ENCODE data around the gene PCDHB15.

PCDHB15 gene

DNA sequence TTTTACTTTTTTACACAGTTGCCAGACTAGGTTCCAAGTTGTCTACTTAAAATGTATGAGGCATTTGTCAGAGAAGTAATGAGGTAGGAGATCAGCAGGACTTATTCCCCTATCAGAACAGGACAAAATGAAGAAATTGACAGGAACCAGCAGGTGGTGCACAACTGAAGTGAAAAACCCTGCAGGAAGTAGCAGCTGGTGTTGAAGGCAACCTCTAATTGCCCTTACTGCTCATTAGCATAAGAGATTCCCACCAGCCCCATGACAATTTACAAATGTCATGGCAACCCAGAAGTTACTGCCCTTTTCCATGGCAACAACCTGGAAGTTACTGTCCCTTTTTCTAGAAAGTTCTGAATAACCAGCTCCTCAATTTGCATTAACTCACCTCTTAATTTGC is 5.4 kb downstream of the PCDHB15 start:
- no peak for DNase-seq

DNA sequence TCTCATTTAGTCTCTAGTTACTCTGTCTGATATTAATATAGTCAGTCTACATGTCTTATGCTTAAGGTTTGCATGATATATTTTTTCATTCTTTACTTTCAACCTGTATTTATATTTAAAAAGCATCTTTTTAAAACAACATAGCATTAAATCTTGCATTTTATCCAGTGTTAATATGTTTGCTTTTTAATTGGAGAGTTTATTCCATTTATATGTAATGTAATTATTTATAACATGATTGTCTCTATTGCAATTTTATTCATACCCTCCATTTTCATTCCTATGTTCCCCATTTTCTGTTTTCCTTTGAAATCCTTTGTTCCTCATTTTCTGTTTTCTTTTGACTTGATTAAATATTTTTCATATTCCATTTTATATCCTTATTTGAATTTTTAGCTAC is 13.3 kb downstream of the PCDHB15 start:
- DNase-seq, result no peak

- DNase-seq, result no peak
Measured at GRCh38 chr5:141258948-141259347, 13.8 kb downstream of the PCDHB15 start.

DNA sequence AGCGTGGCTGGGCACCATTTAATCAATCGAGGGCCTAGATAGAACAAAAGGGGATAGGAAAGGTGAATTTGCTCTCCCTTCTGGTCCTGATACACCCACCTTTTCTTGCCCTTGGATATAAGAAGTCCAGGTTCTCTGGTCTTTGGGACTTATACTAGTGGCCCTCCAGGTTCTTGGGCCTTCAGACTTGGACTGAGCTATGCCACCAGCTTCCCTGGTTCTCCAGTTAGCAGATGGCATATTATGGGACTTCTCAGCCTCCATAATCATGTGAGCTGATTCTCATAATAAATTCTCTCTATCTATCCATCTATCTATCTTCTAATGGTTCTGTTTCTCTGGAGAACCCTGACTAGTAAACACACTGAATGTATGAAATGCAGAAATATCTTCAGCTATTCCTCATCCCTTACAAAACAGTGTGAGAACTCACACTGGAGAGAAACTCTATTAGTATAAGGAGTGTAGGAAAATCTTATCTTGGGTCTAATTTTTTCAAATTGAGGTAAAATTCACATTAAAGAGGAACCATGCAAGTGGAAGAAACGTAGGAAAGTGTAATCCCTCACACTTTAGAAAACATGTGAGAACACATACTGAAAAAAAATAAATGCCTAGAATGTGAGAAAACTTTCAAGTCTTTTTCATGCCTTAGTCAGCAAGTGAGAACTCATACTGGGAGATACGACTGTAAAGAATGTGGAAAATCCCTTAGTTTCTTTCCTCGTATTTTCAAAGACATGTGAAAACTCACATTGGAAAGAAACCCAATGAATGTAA is 15.5 kb downstream of the PCDHB15 start:
- DNase-seq, result no peak

- no peak for DNase-seq
Measured at GRCh38 chr5:141261238-141261546, 16.0 kb downstream of the PCDHB15 start.

DNA sequence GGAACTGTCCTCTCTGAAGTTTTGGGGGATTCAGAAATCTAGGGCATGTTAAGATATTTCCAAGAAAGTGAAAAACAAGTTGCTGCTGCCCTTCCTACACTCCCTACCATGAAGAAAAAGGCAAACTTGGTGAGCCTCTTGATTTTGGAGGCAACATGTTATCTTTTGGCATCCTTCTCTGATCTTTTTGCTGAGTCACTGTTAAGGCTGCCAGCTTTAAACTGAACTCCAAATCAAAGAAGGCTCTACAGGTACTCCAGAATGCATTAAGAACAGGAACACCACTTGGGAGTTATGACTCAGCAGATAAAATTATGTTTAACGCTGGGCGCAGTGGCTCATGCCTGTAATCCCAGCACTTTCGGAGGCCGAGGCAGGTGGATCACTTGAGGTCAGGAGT is 24.0 kb downstream of the PCDHB15 start:
- no peak for DNase-seq

- no peak for DNase-seq
Measured at GRCh38 chr5:141272906-141273305, 27.7 kb downstream of the PCDHB15 start.

- DNase-seq, result no peak
Measured at GRCh38 chr5:141298376-141298775, 53.2 kb downstream of the PCDHB15 start.
